ENCODE data around the gene CDKN2AIP.

DNA sequence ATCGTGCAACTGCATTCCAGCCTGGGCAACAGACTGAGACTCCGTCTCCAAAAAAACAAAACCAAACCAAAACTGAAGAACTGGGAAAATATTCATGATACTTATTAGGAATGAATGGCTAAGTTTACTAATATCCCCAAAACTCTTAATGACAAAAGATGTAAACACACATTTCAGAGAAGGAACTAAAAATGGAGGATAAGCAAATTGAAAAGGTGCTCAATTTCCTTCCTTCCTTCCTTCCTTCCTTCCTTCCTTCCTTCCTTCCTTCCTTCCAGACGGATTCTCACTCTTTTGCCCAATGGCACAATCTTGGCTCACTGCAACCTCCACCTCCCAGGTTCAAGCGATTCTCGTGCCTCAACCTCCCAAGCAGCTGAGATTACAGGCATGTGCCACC lies 44.4 kb upstream of the CDKN2AIP start:
- TF ChIP-seq, protein P1, sequence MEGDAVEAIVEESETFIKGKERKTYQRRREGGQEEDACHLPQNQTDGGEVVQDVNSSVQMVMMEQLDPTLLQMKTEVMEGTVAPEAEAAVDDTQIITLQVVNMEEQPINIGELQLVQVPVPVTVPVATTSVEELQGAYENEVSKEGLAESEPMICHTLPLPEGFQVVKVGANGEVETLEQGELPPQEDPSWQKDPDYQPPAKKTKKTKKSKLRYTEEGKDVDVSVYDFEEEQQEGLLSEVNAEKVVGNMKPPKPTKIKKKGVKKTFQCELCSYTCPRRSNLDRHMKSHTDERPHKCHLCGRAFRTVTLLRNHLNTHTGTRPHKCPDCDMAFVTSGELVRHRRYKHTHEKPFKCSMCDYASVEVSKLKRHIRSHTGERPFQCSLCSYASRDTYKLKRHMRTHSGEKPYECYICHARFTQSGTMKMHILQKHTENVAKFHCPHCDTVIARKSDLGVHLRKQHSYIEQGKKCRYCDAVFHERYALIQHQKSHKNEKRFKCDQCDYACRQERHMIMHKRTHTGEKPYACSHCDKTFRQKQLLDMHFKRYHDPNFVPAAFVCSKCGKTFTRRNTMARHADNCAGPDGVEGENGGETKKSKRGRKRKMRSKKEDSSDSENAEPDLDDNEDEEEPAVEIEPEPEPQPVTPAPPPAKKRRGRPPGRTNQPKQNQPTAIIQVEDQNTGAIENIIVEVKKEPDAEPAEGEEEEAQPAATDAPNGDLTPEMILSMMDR (IDR thresholded peaks at IDR 0.05): no peak
- TF ChIP-seq EZH2 (IDR thresholded peaks at IDR 0.05; ENCODE audit: borderline replicate concordance, insufficient read depth, low read depth, low read length, poor library complexity, severe bottlenecking): no peak
